HUES64 (cell line): ENCODE data around the gene FNDC10.
A peak's percentile ranks its signal among the peaks of the same experiment; 100 is the strongest.
"Not testable (repeated sequence)": the region's sequence is repeated elsewhere in the genome, so short reads cannot be mapped to it uniquely, and the experiment has no call there.

Source experiments
- H3K27ac ChIP-seq: 2 replicates; pipeline ENCODE4 v1.7.0; 2013; ENCODE audit warnings: low read depth, low read length, inconsistent platforms
- H3K27me3 ChIP-seq: 2 replicates; pipeline ENCODE4 v1.6.1; 2013; ENCODE audit warnings: mild to moderate bottlenecking, low read length; ENCODE audit not compliant: insufficient read depth
- H3K36me3 ChIP-seq: 2 replicates; pipeline ENCODE4 v1.6.1; 2013; ENCODE audit warnings: mild to moderate bottlenecking, low read length; ENCODE audit not compliant: insufficient read depth
- H3K4me1 ChIP-seq: 2 replicates; pipeline ENCODE4 v1.6.1; 2013; ENCODE audit warnings: mild to moderate bottlenecking, low read length, moderate library complexity; ENCODE audit not compliant: insufficient read depth
- H3K4me3 ChIP-seq: 2 replicates; pipeline ENCODE4 v1.5.1; 2013; ENCODE audit warnings: mild to moderate bottlenecking, low read length, moderate library complexity
- H3K9ac ChIP-seq: 2 replicates; pipeline ENCODE4 v1.6.1; 2013; ENCODE audit warnings: mild to moderate bottlenecking, low read depth, low read length
- H3K9me3 ChIP-seq: 2 replicates; pipeline ENCODE4 v1.6.1; 2013; ENCODE audit warnings: low read depth, low read length; ENCODE audit not compliant: insufficient read depth
- WGBS: fragments of 150-250, 120-280 bp; methylation state at CpG from one replicate; pipeline ENCODE4 v1.1.7; 2013; ENCODE audit warnings: missing lambda C conversion rate; 5-methylcytosine and 5-hydroxymethylcytosine counted together

Gene FNDC10

GRCh38 chr1:1634613-1635012 lies 34.7 kb upstream of the FNDC10 start:
- 92% methylated on average over 9 of the region's 13 CpGs for WGBS
- H3K4me3 ChIP-seq, H3K27ac ChIP-seq, H3K9me3 ChIP-seq, H3K4me1 ChIP-seq, H3K9ac ChIP-seq: not testable (repeated sequence)
- Histone ChIP-seq H3K36me3 (peaks cover 14% of the 10 kb centered on the region), H3K27me3 (peaks cover 22% of the 10 kb centered on the region)

- not testable (repeated sequence) for H3K4me1 ChIP-seq, H3K4me3 ChIP-seq, H3K27ac ChIP-seq, H3K9me3 ChIP-seq, H3K9ac ChIP-seq
- Histone ChIP-seq H3K36me3 (peaks cover 14% of the 10 kb centered on the region), H3K27me3 (peaks cover 22% of the 10 kb centered on the region)
- WGBS = no CpG with 5 or more reads among the region's 35 CpGs
Observed at GRCh38 chr1:1633409-1633808, 33.5 kb upstream of the FNDC10 start.

- Histone ChIP-seq H3K36me3 (peaks cover 7% of the 10 kb centered on the region; the same call in 1 of the 2 replicates), H3K27me3 (peaks cover 22% of the 10 kb centered on the region), H3K27ac (no peak within 1 kb of the TSS), H3K9ac (no peak within 1 kb of the TSS; the same call in 1 of the 2 replicates), H3K9me3 (no peaks in the 10 kb centered on the region), H3K4me3 (peak within 1 kb of the TSS; percentile 49), H3K4me1 (no peaks in the 10 kb centered on the region)
- WGBS = 2% methylated on average over 47 of the region's 48 CpGs
Observed at GRCh38 chr1:1631782-1632420, 32.0 kb upstream of the FNDC10 start, which contains the start of gene MMP23B. TSS of gene MMP23B (plus strand) at chr1:1632173. CDS start at chr1:1632219, 46 bp downstream.

DNA sequence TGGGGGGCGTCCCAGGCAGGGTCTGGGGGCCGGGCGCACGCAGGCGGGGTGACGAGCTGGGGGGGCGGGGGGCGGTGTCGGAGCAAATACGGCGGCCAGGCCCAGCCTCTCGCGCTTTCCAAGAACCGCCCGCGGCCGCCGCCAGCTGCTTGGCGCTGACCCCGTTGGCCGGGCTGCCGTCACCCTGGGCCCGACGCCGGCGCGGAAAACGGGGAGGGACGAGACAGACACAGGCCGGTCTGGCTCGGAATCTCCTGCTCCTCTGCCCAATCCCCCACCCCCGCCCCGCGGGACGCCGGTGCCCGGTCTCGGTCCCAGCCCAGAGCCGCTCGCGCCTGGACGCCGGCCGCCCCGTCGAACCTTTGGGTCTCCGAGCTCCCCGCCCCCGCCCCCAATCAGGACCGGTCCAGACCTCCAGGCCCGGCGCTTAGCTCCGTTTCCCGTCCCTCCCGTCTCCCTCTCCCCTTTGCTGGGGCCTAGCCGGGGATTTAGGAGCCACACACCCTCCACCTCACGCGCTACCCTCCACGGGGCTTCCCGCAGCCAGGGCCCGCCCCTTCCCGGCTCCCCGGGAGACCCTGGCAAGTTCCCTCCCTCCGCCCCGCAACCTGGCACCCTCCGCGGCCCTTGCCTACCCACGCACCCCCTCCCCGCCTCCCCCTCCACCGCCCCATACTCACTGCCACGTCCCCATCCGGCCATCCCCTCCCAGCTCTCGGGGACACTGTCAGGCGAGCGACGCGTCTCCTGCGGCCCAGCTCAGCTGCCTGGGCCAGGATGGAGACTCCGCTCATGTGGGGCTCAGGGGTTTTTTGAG lies 31.2 kb upstream of the FNDC10 start:
- peaks cover 22% of the 10 kb centered on the region for H3K27me3 ChIP-seq
- no peaks in the 10 kb centered on the region for H3K36me3 ChIP-seq
- H3K27ac ChIP-seq = no peak overlapping the region
- no peaks in the 10 kb centered on the region for H3K9me3 ChIP-seq
- 14% methylated on average over 76 of the region's 79 CpGs for WGBS
- H3K4me3 ChIP-seq = peak overlapping the region; percentile 49
- no peak overlapping the region; the same call in 1 of the 2 replicates for H3K9ac ChIP-seq
- H3K4me1 ChIP-seq = no peaks in the 10 kb centered on the region

DNA sequence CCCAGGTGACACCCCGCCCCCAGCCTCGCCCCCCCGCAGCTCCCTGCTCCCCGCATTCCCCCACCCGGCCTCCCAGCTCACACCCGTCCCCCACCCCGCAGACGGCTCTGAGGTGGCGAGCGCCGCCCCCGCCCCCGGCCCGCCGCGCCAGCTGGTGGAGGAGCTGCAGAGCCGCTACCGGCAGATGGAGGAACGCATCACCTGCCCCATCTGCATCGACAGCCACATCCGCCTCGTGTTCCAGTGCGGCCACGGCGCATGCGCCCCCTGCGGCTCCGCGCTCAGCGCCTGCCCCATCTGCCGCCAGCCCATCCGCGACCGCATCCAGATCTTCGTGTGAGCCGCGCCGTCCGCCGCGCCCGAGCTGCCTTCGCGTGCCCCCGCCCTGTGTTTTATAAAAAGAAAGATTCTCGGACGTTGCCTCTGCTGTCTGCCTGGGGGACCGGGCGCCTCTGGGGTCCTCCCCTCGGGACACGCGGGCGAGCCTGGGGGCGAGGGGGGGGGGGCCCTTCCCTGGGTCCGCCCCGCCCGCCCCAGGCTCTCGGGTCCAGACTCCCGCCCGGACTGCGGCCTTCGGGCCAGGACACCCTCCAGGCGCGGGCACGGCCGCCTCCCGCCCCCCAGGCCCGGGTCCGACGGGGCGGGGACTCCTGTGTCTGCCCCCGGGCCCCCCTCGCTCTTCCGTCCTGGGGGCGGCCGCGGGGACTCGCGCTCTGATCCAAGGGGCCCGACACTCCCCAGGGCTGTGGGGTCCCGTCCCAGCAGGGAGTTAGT lies 30.4 kb upstream of the FNDC10 start:
- no peaks in the 10 kb centered on the region for H3K9me3 ChIP-seq
- H3K4me1 ChIP-seq = no peaks in the 10 kb centered on the region
- WGBS = 20% methylated on average over 76 of the region's 81 CpGs
- peaks cover 22% of the 10 kb centered on the region for H3K27me3 ChIP-seq
- no peak overlapping the region for H3K27ac ChIP-seq
- 0 out of 2 replicates have a peak overlapping the region, but pooled peaks have one; percentile 12 for H3K4me3 ChIP-seq
- no peak overlapping the region for H3K9ac ChIP-seq
- no peaks in the 10 kb centered on the region for H3K36me3 ChIP-seq

- Histone ChIP-seq H3K9ac (no peak overlapping the region), H3K4me1 (no peaks in the 10 kb centered on the region), H3K27me3 (peaks cover 22% of the 10 kb centered on the region), H3K9me3 (no peaks in the 10 kb centered on the region), H3K4me3 (no peak overlapping the region), H3K27ac (no peak overlapping the region), H3K36me3 (no peaks in the 10 kb centered on the region)
- WGBS = 84% methylated on average over 45 of the region's 48 CpGs
Observed at GRCh38 chr1:1629430-1630190, 29.7 kb upstream of the FNDC10 start.

GRCh38 chr1:1628754-1629429 lies 29.0 kb upstream of the FNDC10 start:
- H3K36me3 ChIP-seq = no peaks in the 10 kb centered on the region
- H3K27ac ChIP-seq = no peak overlapping the region
- 93% methylated on average over 53 of the region's 53 CpGs for WGBS
- H3K4me3 ChIP-seq = peak overlapping the region; percentile 21; the same call in 1 of the 2 replicates
- no peak overlapping the region for H3K9ac ChIP-seq
- H3K27me3 ChIP-seq = peaks cover 22% of the 10 kb centered on the region
- H3K9me3 ChIP-seq = no peaks in the 10 kb centered on the region
- no peaks in the 10 kb centered on the region for H3K4me1 ChIP-seq

DNA sequence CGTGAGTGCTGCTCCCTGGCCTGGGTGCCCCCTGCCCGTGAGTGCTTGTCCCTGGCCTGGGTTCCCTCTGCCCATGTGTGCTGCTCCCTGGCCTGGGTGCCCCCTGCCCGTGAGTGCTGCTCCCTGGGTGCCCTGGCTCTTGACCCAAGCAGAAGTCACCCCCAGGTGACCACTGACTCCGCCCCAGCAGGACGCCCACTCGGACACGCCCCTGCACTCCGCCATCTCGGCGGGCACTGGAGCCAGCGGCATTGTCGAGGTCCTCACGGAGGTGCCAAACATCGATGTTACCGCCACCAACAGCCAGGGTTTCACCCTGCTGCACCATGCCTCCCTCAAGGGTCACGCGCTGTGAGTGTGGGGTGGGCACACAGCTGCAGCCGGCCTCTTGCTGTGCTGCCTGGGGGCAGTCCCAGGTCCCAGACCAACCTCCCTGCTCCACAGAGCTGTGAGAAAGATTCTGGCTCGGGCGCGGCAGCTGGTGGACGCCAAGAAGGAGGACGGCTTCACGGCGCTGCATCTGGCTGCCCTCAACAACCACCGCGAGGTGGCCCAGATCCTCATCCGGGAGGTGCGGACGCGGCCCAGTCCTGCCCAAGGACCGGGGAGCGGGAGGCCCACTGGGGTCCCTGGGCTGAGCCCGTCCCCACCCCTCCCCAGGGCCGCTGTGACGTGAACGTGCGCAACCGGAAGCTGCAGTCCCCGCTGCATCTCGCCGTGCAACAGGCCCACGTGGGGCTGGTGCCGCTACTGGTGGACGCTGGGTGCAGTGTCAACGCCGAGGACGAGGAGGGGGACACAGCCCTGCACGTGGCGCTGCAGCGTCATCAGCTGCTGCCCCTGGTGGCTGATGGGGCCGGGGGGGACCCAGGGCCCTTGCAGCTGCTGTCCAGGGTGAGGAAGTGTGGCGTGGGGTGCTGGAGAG lies 28.2 kb upstream of the FNDC10 start:
- Histone ChIP-seq H3K4me1 (no peaks in the 10 kb centered on the region), H3K27ac (no peak overlapping the region), H3K36me3 (no peaks in the 10 kb centered on the region), H3K4me3 (no peak overlapping the region), H3K27me3 (peaks cover 22% of the 10 kb centered on the region), H3K9ac (no peak overlapping the region), H3K9me3 (no peaks in the 10 kb centered on the region)
- 94% methylated on average over 53 of the region's 53 CpGs for WGBS

DNA sequence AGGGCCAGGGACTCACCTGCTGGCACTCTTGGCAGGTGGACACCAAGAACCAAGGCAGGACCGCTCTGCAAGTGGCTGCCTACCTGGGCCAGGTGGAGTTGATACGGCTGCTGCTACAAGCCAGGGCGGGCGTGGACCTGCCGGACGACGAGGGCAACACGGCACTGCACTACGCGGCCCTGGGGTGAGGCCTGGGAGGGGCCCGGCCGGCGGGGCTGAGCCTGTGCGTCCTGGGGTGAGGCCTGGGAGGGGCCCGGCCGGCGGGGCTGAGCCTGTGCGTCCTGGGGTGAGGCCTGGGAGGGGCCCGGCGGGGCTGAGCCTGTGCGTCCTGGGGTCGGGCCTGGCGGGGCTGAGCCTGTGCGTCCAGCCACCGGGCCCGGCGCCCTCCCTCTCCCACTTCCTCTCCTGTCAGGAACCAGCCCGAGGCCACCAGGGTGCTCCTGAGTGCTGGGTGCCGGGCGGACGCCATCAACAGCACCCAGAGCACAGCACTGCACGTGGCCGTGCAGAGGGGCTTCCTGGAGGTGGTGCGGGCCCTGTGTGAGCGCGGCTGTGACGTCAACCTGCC lies 27.4 kb upstream of the FNDC10 start:
- no peaks in the 10 kb centered on the region for H3K36me3 ChIP-seq
- no peak overlapping the region for H3K27ac ChIP-seq
- no peak overlapping the region for H3K9ac ChIP-seq
- H3K27me3 ChIP-seq = peaks cover 22% of the 10 kb centered on the region
- 85% methylated on average over 37 of the region's 37 CpGs for WGBS
- no peaks in the 10 kb centered on the region for H3K9me3 ChIP-seq
- H3K4me1 ChIP-seq = no peaks in the 10 kb centered on the region
- H3K4me3 ChIP-seq = no peak overlapping the region
